ENCODE results near the gene SYNDIG1. TPM values are rescaled to one million over a fixed set of nuclear protein-coding genes. Genes with fewer than 3 reads are reported as not detected.

The SYNDIG1 gene
- total RNA-seq, 1 experiment from 2014 or later, result not detected

GRCh38 chr20:24580855-24581254 lies 111.4 kb downstream of the SYNDIG1 start:
- DNase-seq (ENCODE audit: extremely low read depth, low read depth), result no peak

GRCh38 chr20:24581443-24582170 lies 112.2 kb downstream of the SYNDIG1 start:
- DNase-seq (ENCODE audit: extremely low read depth, low read depth), result no peak

GRCh38 chr20:24582373-24583168 lies 113.1 kb downstream of the SYNDIG1 start:
- DNase-seq (ENCODE audit: extremely low read depth, low read depth), result no peak

GRCh38 chr20:24583169-24583792 lies 113.9 kb downstream of the SYNDIG1 start:
- DNase-seq (ENCODE audit: extremely low read depth, low read depth), result no peak

DNA sequence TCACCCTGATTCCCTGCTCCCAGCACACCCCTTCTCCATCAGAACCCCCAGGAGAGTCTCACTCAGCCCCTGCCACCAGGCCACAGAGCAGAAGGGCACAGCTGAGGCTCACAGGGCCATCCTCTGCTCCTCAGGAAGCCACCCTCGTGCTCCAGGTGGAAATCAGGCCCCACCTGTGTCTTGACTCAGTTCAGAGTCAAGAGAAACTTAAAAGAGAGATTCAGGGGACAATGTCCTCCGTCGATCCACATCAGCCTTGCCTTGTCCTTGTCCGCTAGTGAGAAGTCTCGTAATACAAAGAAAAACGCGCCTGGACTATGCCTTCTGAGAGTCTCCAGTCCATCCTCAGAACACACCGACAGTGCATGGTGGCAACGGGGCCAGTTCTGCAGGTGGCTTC lies 114.6 kb downstream of the SYNDIG1 start:
- no peak for DNase-seq (ENCODE audit: extremely low read depth, low read depth)

DNA sequence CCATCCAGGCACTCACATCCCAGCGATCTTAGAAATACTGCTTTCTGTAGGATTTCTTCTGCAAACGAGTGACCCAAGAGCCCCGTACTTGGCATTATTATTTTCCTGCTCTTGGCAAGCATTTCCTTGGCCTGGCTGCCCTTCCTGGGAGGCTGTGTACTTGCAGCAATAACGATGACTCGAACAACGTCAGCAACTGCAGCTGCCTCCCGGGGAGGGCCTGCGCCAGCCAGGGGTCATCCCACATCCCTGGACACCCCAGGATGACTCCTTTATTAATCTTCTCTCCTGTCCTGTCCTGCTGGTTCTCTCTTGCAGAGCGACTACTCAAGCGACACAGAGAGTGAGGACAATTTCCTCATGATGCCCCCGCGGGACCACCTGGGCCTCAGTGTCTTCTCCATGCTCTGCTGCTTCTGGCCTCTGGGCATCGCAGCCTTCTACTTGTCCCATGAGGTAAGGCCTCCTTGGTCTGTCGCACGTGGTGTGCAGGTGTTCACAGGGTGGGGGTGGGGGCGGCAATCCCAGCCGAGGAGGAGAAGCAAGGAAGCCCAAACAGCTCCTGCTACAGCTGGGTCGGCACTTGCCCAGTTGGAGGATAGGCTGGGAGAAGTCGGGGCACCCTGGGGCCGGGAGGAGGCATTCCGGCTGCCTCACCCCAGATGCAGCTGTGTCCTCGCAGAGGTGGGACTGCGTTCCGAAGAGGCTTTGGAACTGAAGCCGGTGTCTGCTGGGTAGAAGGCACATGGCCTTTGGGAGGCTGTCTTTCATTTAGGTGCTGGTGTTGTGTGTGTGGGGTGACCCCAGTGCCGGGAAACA lies 115.3 kb downstream of the SYNDIG1 start:
- DNase-seq (ENCODE audit: extremely low read depth, low read depth), result no peak

- DNase-seq (ENCODE audit: extremely low read depth, low read depth), result no peak
Observed at GRCh38 chr20:24585796-24586522, 116.5 kb downstream of the SYNDIG1 start.

DNA sequence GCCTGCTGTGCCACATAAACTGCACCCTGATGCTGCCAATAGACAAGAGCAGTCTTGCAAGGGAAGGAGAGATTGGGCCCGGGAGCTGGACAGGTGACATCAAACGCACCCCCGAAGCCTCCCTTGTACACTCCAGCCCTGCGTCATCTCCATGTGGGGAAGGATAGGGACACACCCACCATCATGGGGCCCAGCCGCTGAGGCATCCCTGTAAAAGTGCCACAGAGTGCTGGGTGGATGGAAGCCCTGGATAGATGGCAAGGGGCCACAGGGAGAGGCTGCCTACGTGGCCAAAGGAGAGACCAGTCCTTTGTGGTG lies 117.1 kb downstream of the SYNDIG1 start:
- DNase-seq (ENCODE audit: extremely low read depth, low read depth), result no peak

GRCh38 chr20:24587384-24588046 lies 118.1 kb downstream of the SYNDIG1 start:
- DNase-seq (ENCODE audit: extremely low read depth, low read depth), result no peak

- no peak for DNase-seq (ENCODE audit: extremely low read depth, low read depth)
Observed at GRCh38 chr20:24588047-24588635, 118.7 kb downstream of the SYNDIG1 start.

GRCh38 chr20:24588725-24589340 lies 119.4 kb downstream of the SYNDIG1 start:
- DNase-seq (ENCODE audit: extremely low read depth, low read depth), result no peak

DNA sequence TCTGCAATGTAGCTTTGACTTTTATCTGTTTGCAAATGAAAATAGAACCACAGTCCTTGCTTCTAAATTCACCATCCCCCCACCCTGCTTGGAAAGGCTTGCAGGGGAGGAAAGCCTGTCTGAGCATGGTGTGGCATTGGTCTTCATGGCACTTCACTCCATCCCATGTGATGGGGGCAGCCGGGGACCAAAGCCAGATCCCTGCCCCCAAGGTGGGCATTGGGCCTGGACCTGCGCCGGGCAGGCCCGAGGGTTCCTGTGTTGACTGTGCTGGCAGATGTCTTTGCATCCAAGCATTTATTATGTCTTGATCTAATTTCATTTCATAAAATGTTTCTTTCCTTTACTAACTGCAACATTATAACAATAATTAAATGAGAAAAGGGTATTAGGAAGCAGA lies 120.0 kb downstream of the SYNDIG1 start:
- DNase-seq (ENCODE audit: extremely low read depth, low read depth), result no peak

DNA sequence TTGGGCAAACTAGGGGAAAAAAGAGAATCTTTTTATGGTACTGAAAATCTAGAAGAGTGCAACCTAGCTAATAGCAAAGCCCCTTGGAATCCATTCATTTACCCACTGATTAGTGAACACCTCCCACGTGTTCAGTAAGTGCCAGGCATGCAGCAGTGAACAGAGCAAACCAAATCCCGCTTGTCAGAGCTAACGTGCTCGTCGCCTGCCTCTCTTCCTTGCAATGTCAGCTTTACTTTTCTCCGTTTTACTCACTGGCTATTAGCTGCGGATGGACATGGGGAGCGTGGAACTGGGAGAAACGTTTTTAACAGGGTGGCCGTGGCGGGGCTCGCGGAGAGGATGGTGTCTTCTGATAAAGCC lies 120.4 kb downstream of the SYNDIG1 start:
- no peak for DNase-seq (ENCODE audit: extremely low read depth, low read depth)

DNA sequence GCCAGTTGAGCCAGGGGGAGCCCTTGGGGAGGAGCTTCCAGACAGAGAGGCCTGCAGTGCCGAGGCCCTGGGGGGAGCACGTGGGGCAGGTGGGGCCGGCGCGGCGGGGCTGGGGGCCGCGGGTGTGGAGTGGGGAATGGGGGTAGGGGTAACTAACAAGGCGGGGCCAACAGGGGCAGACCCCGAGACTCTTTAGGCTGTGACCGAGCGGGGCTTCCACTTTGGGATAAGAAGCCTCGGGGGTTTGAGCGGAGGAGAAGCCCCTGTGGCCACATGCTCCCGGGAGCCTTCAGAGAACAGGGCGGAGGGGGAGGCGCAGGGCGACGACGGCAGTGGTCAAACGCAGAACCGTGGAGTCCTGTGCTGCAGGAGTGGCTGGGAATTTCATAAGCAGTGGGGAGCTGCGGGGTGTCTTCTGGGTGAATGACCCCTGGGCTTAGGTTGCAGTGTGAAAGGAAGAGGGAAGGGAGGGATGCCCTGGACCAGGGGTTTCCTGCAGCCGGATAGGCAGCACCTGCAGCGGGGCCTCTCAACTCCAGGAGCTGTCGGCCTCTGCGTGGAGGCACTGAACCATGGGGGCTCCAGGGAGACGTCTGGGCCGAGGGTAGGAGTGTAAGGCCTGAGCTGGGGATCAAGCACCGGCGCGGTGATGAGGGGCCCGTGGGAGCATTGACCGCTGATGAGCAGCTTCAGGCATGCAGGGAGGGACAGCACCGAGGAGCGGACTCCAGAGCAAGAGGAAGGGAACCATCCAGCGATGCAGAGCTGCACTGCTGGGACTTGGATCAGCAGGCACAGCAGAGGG lies 121.0 kb downstream of the SYNDIG1 start:
- DNase-seq (ENCODE audit: extremely low read depth, low read depth), result no peak

DNA sequence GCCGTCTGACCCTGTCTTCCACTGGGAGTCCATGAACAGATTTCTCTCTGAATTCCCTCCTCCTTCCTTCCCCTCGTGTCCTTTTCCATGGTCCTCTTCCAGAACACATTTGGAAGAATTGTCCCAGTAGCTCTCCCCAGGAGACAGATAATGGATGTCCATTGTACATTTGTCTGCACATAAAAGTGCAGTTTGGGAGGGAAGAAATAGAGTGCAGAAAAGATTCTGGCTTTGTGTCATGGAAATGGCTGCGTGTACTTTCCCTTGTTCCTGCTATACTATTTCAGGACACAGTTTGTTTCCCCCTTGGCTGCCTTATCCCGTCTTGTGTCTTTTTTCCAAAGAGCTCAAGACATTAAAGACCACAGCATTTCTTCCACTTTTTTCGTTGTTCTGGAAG lies 127.6 kb downstream of the SYNDIG1 start:
- DNase-seq (ENCODE audit: extremely low read depth, low read depth), result no peak

- DNase-seq (ENCODE audit: extremely low read depth, low read depth), result no peak
Observed at GRCh38 chr20:24598346-24598745, 128.9 kb downstream of the SYNDIG1 start.

DNA sequence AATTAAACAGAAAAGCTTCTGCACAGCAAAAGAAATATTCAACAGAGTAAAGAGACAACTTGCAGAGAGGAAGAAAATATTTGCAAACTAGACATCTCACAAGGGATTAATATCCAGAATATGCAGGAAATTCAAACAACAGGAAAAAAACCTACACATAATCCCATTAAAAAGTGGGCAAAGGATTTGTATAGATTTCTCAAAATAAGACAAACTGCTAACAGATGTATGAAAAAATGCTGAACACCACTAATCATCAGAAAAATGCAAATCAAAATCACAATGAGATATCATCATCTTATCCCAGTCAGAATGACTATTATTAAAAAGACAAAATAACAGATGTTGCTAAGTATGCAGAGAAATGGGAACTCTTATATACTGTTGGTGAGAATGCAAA lies 129.6 kb downstream of the SYNDIG1 start:
- DNase-seq (ENCODE audit: extremely low read depth, low read depth), result no peak

DNA sequence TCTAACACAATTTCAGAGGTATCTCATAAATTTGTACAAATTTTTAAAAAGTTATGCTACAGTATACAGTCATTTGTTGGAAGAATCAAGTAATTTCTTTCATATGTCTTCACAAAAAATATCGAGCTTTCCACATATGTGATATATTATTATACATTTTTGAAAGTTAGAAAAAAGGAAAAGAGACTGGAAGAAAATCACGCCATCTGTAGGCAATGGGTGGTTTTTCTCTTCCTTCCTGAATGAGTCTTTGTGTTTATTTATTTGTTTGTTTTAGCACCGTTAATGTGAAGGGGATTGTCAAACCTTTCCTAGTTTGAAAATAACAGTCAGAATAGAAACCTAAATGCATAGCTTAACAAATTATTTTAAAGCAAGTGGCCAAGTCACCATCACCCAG lies 130.6 kb downstream of the SYNDIG1 start:
- no peak for DNase-seq (ENCODE audit: extremely low read depth, low read depth)
